H1 (cell line): ENCODE measurements around the gene CX3CR1. TPM values are rescaled to one million over a fixed set of nuclear protein-coding genes. Genes with fewer than 3 reads are reported as not detected.

Experiments
- CTCF ChIA-PET: fragments of 300-600 bp; sonication (Branson Sonifier 250); formaldehyde crosslinking; loops from one replicate; lab custom pipeline; 2021; ENCODE audit not compliant: partially characterized antibody; lab: Charles Lee
- POLR2A ChIA-PET: fragments of 300-600 bp; sonication (Branson Sonifier 250); formaldehyde crosslinking; loops from one replicate; lab custom pipeline; 2021; ENCODE audit warnings: inconsistent platforms; ENCODE audit not compliant: partially characterized antibody; lab: Charles Lee
- DNase-seq, 2 experiments: peaks; one replicate each; pipeline versions ENCODE4 v3.0.0 to v3.0.0-alpha.2; 2010 to 2022; ENCODE audit warnings: low spot score in 2 of 2, low read depth in 1 of 2, mixed read lengths in 1 of 2
- FAIRE-seq: peaks from 2 replicates; lab custom pipeline; 2011; peaks lifted over from hg19 to GRCh38; lab: Jason Lieb, UNC
- H2AFZ ChIP-seq: 2 replicates; pipeline ENCODE4 v1.8.1; 2012; ENCODE audit warnings: low read length, inconsistent platforms
- H2AK5ac ChIP-seq: 2 replicates; pipeline ENCODE4 v1.6.1; 2013; ENCODE audit warnings: low read depth, low read length
- H2BK120ac ChIP-seq: replicated peaks from 2 replicates; pipeline ENCODE3; 2013; ENCODE audit warnings: low read depth, low read length, inconsistent platforms
- H2BK12ac ChIP-seq: 2 replicates; pipeline ENCODE4 v1.6.1; 2013; ENCODE audit warnings: low read depth, low read length
- H2BK15ac ChIP-seq: 2 replicates; pipeline ENCODE4 v1.6.1; 2013; ENCODE audit warnings: low read length
- H2BK20ac ChIP-seq: 2 replicates; pipeline ENCODE4 v1.6.1; 2013; ENCODE audit warnings: low read length
- H2BK5ac ChIP-seq: 2 replicates; pipeline ENCODE4 v1.6.1; 2013; ENCODE audit warnings: low read depth, low read length
- H3K14ac ChIP-seq: 2 replicates; pipeline ENCODE4 v1.6.1; 2013; ENCODE audit warnings: inconsistent platforms; ENCODE audit not compliant: insufficient read length
- H3K18ac ChIP-seq: 2 replicates; pipeline ENCODE4 v1.6.1; 2013; ENCODE audit warnings: low read length; ENCODE audit errors: extremely low read depth
- H3K23ac ChIP-seq: 2 replicates; pipeline ENCODE4 v1.6.1; 2013; ENCODE audit warnings: inconsistent platforms; ENCODE audit not compliant: insufficient read length
- H3K23me2 ChIP-seq: 2 replicates; pipeline ENCODE4 v1.6.1; 2013; ENCODE audit warnings: low read depth, low read length
- H3K27ac ChIP-seq: 2 replicates; pipeline ENCODE4 v1.6.1; 2011; ENCODE audit warnings: low read depth, low read length, inconsistent platforms
- H3K27me3 ChIP-seq, 4 experiments: replicated peaks in 1 of 4; 1 replicate in 1 of 4; 2 replicates in 3 of 4; pipeline versions ENCODE4 v1.6.1 to v1.8.1; 2011 to 2013; ENCODE audit warnings: low read length in 3 of 4, mild to moderate bottlenecking in 3 of 4, inconsistent platforms in 2 of 4, mixed read lengths in 2 of 4, moderate library complexity in 1 of 4; ENCODE audit not compliant: control insufficient read depth in 3 of 4, insufficient read depth in 3 of 4; ENCODE audit errors: extremely low read depth in 1 of 4
- H3K36me3 ChIP-seq, 4 experiments: 2 replicates each; pipeline versions ENCODE4 v1.6.1 to v1.8.1; 2011 to 2013; ENCODE audit warnings: mild to moderate bottlenecking in 4 of 4, low read length in 3 of 4, moderate library complexity in 2 of 4, control low read depth in 1 of 4, inconsistent platforms in 1 of 4; ENCODE audit not compliant: insufficient read depth in 4 of 4, control insufficient read depth in 2 of 4
- H3K4ac ChIP-seq: replicated peaks from 2 replicates; pipeline ENCODE3; 2013; ENCODE audit warnings: low read length, low read depth, mixed read lengths, inconsistent platforms; ENCODE audit not compliant: insufficient read length
- H3K4me1 ChIP-seq, 4 experiments: replicated peaks in 1 of 4; 1 replicate in 1 of 4; 2 replicates in 3 of 4; pipeline versions ENCODE4 v1.6.1 to v1.8.1; 2011 to 2013; ENCODE audit warnings: low read length in 3 of 4, inconsistent platforms in 2 of 4, mixed read lengths in 1 of 4; ENCODE audit not compliant: insufficient read depth in 4 of 4, control insufficient read depth in 3 of 4
- H3K4me2 ChIP-seq, 2 experiments: 2 replicates each; pipeline versions ENCODE4 v1.6.1 to v1.8.1; 2011 to 2013; ENCODE audit warnings: low read depth in 2 of 2, low read length in 2 of 2, control low read depth in 1 of 2, inconsistent platforms in 1 of 2, mild to moderate bottlenecking in 1 of 2; ENCODE audit not compliant: insufficient read depth in 1 of 2
- H3K4me3 ChIP-seq, 4 experiments: fragments of 200-600, 300-600 bp in 1 of 4; sonication (generic), shearing (Covaris generic), sonication (Bioruptor Twin) in 1 of 4; 2 replicates each; pipeline versions ENCODE4 v1.5.1 to v1.8.1; 2011 to 2016; ENCODE audit warnings: low read length in 4 of 4, low read depth in 3 of 4, control low read depth in 2 of 4, inconsistent platforms in 2 of 4, mild to moderate bottlenecking in 2 of 4, mixed read lengths in 1 of 4, moderate library complexity in 1 of 4; ENCODE audit not compliant: insufficient read depth in 2 of 4; ENCODE audit errors: extremely low read depth in 1 of 4
- H3K56ac ChIP-seq: replicated peaks from 2 replicates; pipeline ENCODE3; 2013; ENCODE audit warnings: low read depth, mild to moderate bottlenecking, mixed read lengths, low read length, inconsistent platforms; ENCODE audit not compliant: insufficient read length
- H3K79me1 ChIP-seq: 2 replicates; pipeline ENCODE4 v1.6.1; 2013; ENCODE audit warnings: low read depth, low read length, control low read depth
- H3K79me2 ChIP-seq, 2 experiments: 2 replicates each; pipeline versions ENCODE4 v1.6.1 to v1.8.1; 2012 to 2013; ENCODE audit warnings: low read length in 2 of 2, mild to moderate bottlenecking in 2 of 2, inconsistent platforms in 1 of 2; ENCODE audit not compliant: insufficient read depth in 2 of 2, control insufficient read depth in 1 of 2
- H3K9ac ChIP-seq, 4 experiments: replicated peaks in 1 of 4; 1 replicate in 1 of 4; 2 replicates in 3 of 4; pipeline versions ENCODE4 v1.6.1 to v1.8.1; 2011 to 2013; ENCODE audit warnings: low read depth in 3 of 4, low read length in 3 of 4, control low read depth in 2 of 4, mild to moderate bottlenecking in 2 of 4, moderate library complexity in 2 of 4, inconsistent platforms in 1 of 4; ENCODE audit errors: extremely low read depth in 1 of 4
- H3K9me3 ChIP-seq, 2 experiments: 2 replicates each; pipeline versions ENCODE4 v1.6.1 to v1.8.1; 2012 to 2013; ENCODE audit warnings: mild to moderate bottlenecking in 2 of 2, moderate library complexity in 2 of 2, control low read depth in 1 of 2, inconsistent platforms in 1 of 2, low read depth in 1 of 2, low read length in 1 of 2, mixed read lengths in 1 of 2; ENCODE audit not compliant: insufficient read depth in 2 of 2
- H4K20me1 ChIP-seq, 2 experiments: replicated peaks in 1 of 2; 2 replicates each; pipeline versions ENCODE3 to v1.8.1; 2011 to 2013; ENCODE audit warnings: inconsistent platforms in 2 of 2, low read length in 2 of 2, mild to moderate bottlenecking in 1 of 2; ENCODE audit not compliant: insufficient read depth in 2 of 2, control insufficient read depth in 1 of 2
- H4K5ac ChIP-seq: 2 replicates; pipeline ENCODE4 v1.6.1; 2013; ENCODE audit warnings: low read length, low read depth, mixed read lengths, inconsistent platforms; ENCODE audit not compliant: insufficient read length
- H4K8ac ChIP-seq: 2 replicates; pipeline ENCODE4 v1.8.0; 2013; ENCODE audit warnings: mild to moderate bottlenecking, moderate library complexity, low read length, inconsistent platforms; ENCODE audit not compliant: insufficient read depth; ENCODE audit errors: extremely low read depth
- H4K91ac ChIP-seq: replicated peaks from 2 replicates; pipeline ENCODE3; 2013; ENCODE audit warnings: low read length, mixed read lengths, inconsistent platforms; ENCODE audit not compliant: insufficient read length
- CHD2 ChIP-seq: IDR thresholded peaks from 2 replicates; pipeline ENCODE4 v1.6.1; 2012; ENCODE audit warnings: low read length, improper control_type of control experiment
- SIX5 ChIP-seq: IDR thresholded peaks from 2 replicates; pipeline ENCODE4 v1.6.1; 2011; ENCODE audit warnings: mild to moderate bottlenecking, low read depth, low read length
- SP1 ChIP-seq: IDR thresholded peaks from 2 replicates; pipeline ENCODE4 v1.6.1; 2011; ENCODE audit warnings: low read depth, low read length
- TAF1 ChIP-seq: IDR thresholded peaks from 2 replicates; pipeline ENCODE4 v1.6.1; 2011; ENCODE audit warnings: mild to moderate bottlenecking, low read depth, low read length
- TCF12 ChIP-seq: IDR thresholded peaks from 2 replicates; pipeline ENCODE4 v1.6.1; 2011; ENCODE audit warnings: low read depth, mild to moderate bottlenecking, low read length
- TEAD4 ChIP-seq: IDR thresholded peaks from 2 replicates; pipeline ENCODE4 v1.6.1; 2012; ENCODE audit warnings: low read depth, low read length, inconsistent platforms, mixed read lengths
- WGBS, 2 experiments: shearing (Covaris generic) in 1 of 2; methylation state at CpG; one replicate each; pipeline versions ENCODE4 v1.1.6 to v1.1.7; 2013 to 2015; ENCODE audit warnings: low lambda C conversion rate in 2 of 2, mixed read lengths in 2 of 2, inconsistent platforms in 1 of 2, low coverage in 1 of 2, missing lambda C conversion rate in 1 of 2; ENCODE audit not compliant: insufficient replicate concordance in 2 of 2, insufficient coverage in 1 of 2, insufficient read length in 1 of 2; ENCODE audit errors: extremely low coverage in 1 of 2, missing lambda C conversion rate in 1 of 2; 5-methylcytosine and 5-hydroxymethylcytosine counted together
- polyA plus RNA-seq, 7 experiments: library from polyadenylated mRNA; depleted of rRNA in 3 of 7; stranded (reverse) in 5 of 7; unstranded in 2 of 7; fragments of >200 nt in 5 of 7; fragments of 200-250 nt in 2 of 7; gene quantifications; 1 replicate in 5 of 7; 2 replicates in 1 of 7; 4 replicates in 1 of 7; pipeline versions ENCODE4 v1.2.1 to v1.2.3, GENCODE V29; 2011 to 2013; ENCODE audit warnings: missing spikeins in 2 of 7, mixed read lengths in 2 of 7
- total RNA-seq: library from RNA; stranded (reverse); fragmentation: NEBNext Ultra II Directional; extraction: Animal tissue kit (Norgen Biotek cat#: 25700); gene quantifications from 2 replicates; pipeline ENCODE4 v1.2.1, GENCODE V29; 2021
- TF ChIP-seq, protein P1 (sequence below): IDR thresholded peaks from 2 replicates; pipeline ENCODE4 v1.6.1; 2012; ENCODE audit warnings: low read length, inconsistent platforms
- TF ChIP-seq, protein P2 (sequence below): IDR thresholded peaks from 2 replicates; pipeline ENCODE4 v1.6.1; 2011; ENCODE audit warnings: low read depth, mild to moderate bottlenecking, low read length; ENCODE audit not compliant: insufficient read depth

Gene CX3CR1
- total and polyA plus RNA-seq, 2 of the 8 experiments (the other 6 are each of a cell fraction or from before 2014, with no cell fraction given): 0.08 TPM; not detected in 1

DNA sequence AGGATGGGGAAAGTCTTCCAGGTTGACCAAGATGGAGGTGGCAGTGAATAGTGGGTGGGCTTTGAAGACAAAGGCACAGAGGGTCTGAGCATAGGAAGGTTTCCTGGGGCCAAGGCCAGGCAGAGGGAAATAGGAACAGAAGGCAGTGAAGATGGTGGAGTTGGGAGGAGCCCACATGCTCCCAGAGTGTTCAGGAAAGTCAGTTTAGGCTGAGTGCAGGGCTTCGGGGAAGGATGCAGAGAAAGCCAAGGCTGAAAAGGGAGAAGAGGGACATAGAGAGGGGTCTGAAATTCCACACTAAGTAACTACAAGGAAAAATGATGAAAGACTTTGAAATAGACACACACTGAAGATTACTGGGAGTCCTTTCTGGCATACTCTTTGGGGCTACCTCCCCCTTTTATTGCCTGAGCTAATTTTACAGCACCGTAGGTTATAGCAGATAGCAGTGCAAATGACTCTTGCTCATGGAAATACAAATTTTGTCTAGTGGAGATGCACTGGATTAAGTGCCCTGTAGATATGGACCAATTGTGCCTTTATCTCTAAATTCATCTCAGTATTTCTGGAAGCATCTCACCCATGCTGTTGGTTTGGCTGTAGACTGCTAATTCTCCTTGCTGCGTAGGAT is 3.8 kb downstream of the CX3CR1 start:
- Histone ChIP-seq H3K14ac (no peak overlapping the region), H2AK5ac (no peak overlapping the region), H3K23ac (no peak overlapping the region), H3K4me1 (peaks cover 0 to 3% (median 0%) of the 10 kb centered on the region in 4 experiments; a peak in 1 of 7 replicates), H4K20me1 (no peaks in the 10 kb centered on the region), H3K27ac (no peak overlapping the region), H2BK15ac (no peak overlapping the region), H3K9ac (no peak overlapping the region), H3K56ac (no peak overlapping the region), H3K79me2 (no peaks in the 10 kb centered on the region), H3K36me3 (no peaks in the 10 kb centered on the region), H3K27me3 (no peaks in the 10 kb centered on the region), H3K4ac (no peak overlapping the region), H2BK20ac (no peak overlapping the region), H4K8ac (no peak overlapping the region), H2BK120ac (no peak overlapping the region), H3K9me3 (no peaks in the 10 kb centered on the region), H4K91ac (no peak overlapping the region), H3K18ac (no peak overlapping the region), H4K5ac (no peak overlapping the region), H3K23me2 (no peaks in the 10 kb centered on the region), H3K79me1 (no peaks in the 10 kb centered on the region), H2AFZ (no peak overlapping the region), H3K4me3 (no peak overlapping the region), H2BK12ac (no peak overlapping the region), H2BK5ac (no peak overlapping the region), H3K4me2 (no peak overlapping the region)
- FAIRE-seq (no peak), DNase-seq (no peak)
- 92% methylated on average over 3 of the region's 3 CpGs; no CpG with 5 or more reads in 1 of the 2 experiments for WGBS, 2 experiments
- CTCF ChIA-PET: interaction anchor here (1.0 to 30.1 kb wide), 7 partner anchors 12 to 148 kb away, joined by 3 to 767 read pairs (median 5); partner anchors contain the start of gene XIRP1
- POLR2A ChIA-PET: interaction anchor here (1.5 kb wide), 1 partner anchor 131 kb away, joined by 3 read pairs; the partner anchor contains the start of gene RPSA
- TF ChIP-seq TAF1 (no peak), CHD2 (no peak), TEAD4 (no peak), SIX5 (no peak), SP1 (no peak), TCF12 (no peak)
- TF ChIP-seq, protein P1, sequence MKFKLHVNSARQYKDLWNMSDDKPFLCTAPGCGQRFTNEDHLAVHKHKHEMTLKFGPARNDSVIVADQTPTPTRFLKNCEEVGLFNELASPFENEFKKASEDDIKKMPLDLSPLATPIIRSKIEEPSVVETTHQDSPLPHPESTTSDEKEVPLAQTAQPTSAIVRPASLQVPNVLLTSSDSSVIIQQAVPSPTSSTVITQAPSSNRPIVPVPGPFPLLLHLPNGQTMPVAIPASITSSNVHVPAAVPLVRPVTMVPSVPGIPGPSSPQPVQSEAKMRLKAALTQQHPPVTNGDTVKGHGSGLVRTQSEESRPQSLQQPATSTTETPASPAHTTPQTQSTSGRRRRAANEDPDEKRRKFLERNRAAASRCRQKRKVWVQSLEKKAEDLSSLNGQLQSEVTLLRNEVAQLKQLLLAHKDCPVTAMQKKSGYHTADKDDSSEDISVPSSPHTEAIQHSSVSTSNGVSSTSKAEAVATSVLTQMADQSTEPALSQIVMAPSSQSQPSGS: no peak
- TF ChIP-seq, protein P2, sequence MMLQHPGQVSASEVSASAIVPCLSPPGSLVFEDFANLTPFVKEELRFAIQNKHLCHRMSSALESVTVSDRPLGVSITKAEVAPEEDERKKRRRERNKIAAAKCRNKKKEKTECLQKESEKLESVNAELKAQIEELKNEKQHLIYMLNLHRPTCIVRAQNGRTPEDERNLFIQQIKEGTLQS: no peak
